Measurements from ENCODE around the gene RAG1. TPM values are rescaled to one million over a fixed set of nuclear protein-coding genes. Genes with fewer than 3 reads are reported as not detected.

The RAG1 gene
- polyA plus RNA-seq, 1 experiment, result 0.10 TPM

GRCh38 chr11:36565031-36565610, 2.7 kb upstream of the RAG1 start:
- POLR2A ChIA-PET, result no interaction called here
- no peak for TF ChIP-seq CTCF (IDR thresholded peaks at IDR 0.05; ENCODE audit: insufficient read depth, low read depth, low read length)
- Histone ChIP-seq H3K27me3 (ENCODE audit: control insufficient read depth, insufficient read depth, low read length) (peaks cover 10% of the 10 kb centered on the region), H3K36me3 (ENCODE audit: control insufficient read depth, insufficient read depth, low read length) (no peaks in the 10 kb centered on the region), H3K4me3 (ENCODE audit: low read depth, low read length) (no peak overlapping the region)
- CTCF ChIA-PET, result interaction anchor here (0.6 to 9.1 kb wide), 24 partner anchors 10 to 259 kb away, joined by 3 to 156 read pairs (median 7); partner anchors contain the start of gene IFTAP
- DNase-seq (ENCODE audit: low read depth), result no peak

GRCh38 chr11:36566407-36567053, 1.3 kb upstream of the RAG1 start:
- ChIA-PET CTCF (interaction anchor here (0.7 to 9.1 kb wide), 5 partner anchors 16 to 181 kb away, joined by 3 to 156 read pairs (median 6); no protein-coding TSS in a partner anchor), POLR2A (no interaction called here)
- no peak for TF ChIP-seq CTCF (IDR thresholded peaks at IDR 0.05; ENCODE audit: insufficient read depth, low read depth, low read length)
- Histone ChIP-seq H3K27me3 (ENCODE audit: control insufficient read depth, insufficient read depth, low read length) (peaks cover 10% of the 10 kb centered on the region), H3K4me3 (ENCODE audit: low read depth, low read length) (no peak overlapping the region), H3K36me3 (ENCODE audit: control insufficient read depth, insufficient read depth, low read length) (no peaks in the 10 kb centered on the region)
- DNase-seq (ENCODE audit: low read depth), result no peak

- TF ChIP-seq CTCF (IDR thresholded peaks at IDR 0.05; ENCODE audit: insufficient read depth, low read depth, low read length), result no peak
- POLR2A ChIA-PET, result no interaction called here
These were observed 1.3 kb downstream of the RAG1 start for GRCh38 chr11:36569095-36569494.

GRCh38 chr11:36574486-36574885, 6.7 kb downstream of the RAG1 start:
- H3K36me3 ChIP-seq (ENCODE audit: control insufficient read depth, insufficient read depth, low read length), result no peaks in the 10 kb centered on the region
- TF ChIP-seq CTCF (IDR thresholded peaks at IDR 0.05; ENCODE audit: insufficient read depth, low read depth, low read length), result no peak
- DNase-seq (ENCODE audit: low read depth), result no peak
- peaks cover 2% of the 10 kb centered on the region for H3K27me3 ChIP-seq (ENCODE audit: control insufficient read depth, insufficient read depth, low read length)
- ChIA-PET POLR2A (no interaction called here), CTCF (interaction anchor here (1.2 to 6.0 kb wide), 5 partner anchors 10 to 172 kb away, joined by 3 to 46 read pairs (median 5); no protein-coding TSS in a partner anchor)
- no peak overlapping the region for H3K4me3 ChIP-seq (ENCODE audit: low read depth, low read length)

More at GRCh38 chr11:36569095-36569494, 1.3 kb downstream of the RAG1 start:
- CTCF ChIA-PET, result no interaction called here
- no peak overlapping the region for H3K4me3 ChIP-seq (ENCODE audit: low read depth, low read length)
- H3K27me3 ChIP-seq (ENCODE audit: control insufficient read depth, insufficient read depth, low read length), result peaks cover 9% of the 10 kb centered on the region
- H3K36me3 ChIP-seq (ENCODE audit: control insufficient read depth, insufficient read depth, low read length), result no peaks in the 10 kb centered on the region
- no peak for DNase-seq (ENCODE audit: low read depth)

- DNase-seq (ENCODE audit: low read depth), result no peak
- Histone ChIP-seq H3K4me3 (ENCODE audit: low read depth, low read length) (no peak overlapping the region), H3K36me3 (ENCODE audit: control insufficient read depth, insufficient read depth, low read length) (no peaks in the 10 kb centered on the region), H3K27me3 (ENCODE audit: control insufficient read depth, insufficient read depth, low read length) (peaks cover 2% of the 10 kb centered on the region; the same call in 1 of the 2 replicates)
- ChIA-PET POLR2A (no interaction called here), CTCF (interaction anchor here (0.7 to 6.0 kb wide), 3 partner anchors 9 to 170 kb away, joined by 3 to 46 read pairs (median 3); no protein-coding TSS in a partner anchor)
- no peak for TF ChIP-seq CTCF (IDR thresholded peaks at IDR 0.05; ENCODE audit: insufficient read depth, low read depth, low read length)
These were observed 9.6 kb downstream of the RAG1 start for GRCh38 chr11:36577373-36577772.

All from BJ (cell line).